A673 (cell line): Measurements from ENCODE around the gene MBD5. TPM values are rescaled to one million over a fixed set of nuclear protein-coding genes. Genes with fewer than 3 reads are reported as not detected.

Experiments
- BruUV-seq: library from RNA; stranded (reverse); fragments of 400-500 nt; replicated peaks from 2 replicates; lab custom pipeline; 2021; lab: Mats Ljungman, UMichigan
- CTCF ChIA-PET: fragments of 300-600 bp; sonication (Branson Sonifier 250); formaldehyde crosslinking; loops from one replicate; lab custom pipeline; 2022; ENCODE audit warnings: antibody characterized with exemption; lab: Charles Lee
- POLR2A ChIA-PET: fragments of 300-600 bp; sonication (Branson Sonifier 250); formaldehyde crosslinking; loops from one replicate; lab custom pipeline; 2022; ENCODE audit warnings: antibody characterized with exemption; ENCODE audit not compliant: low non-redundant PET; lab: Charles Lee
- DNase-seq: peaks from one replicate; pipeline ENCODE4 v3.0.0-alpha.2; 2015; ENCODE audit warnings: low spot score
- H3K27ac ChIP-seq: fragments of 200-600 bp; sonication (generic); 2 replicates; pipeline ENCODE4 v1.5.1; 2016; ENCODE audit warnings: mixed run types, low read depth, mild to moderate bottlenecking, mixed read lengths, antibody characterized with exemption, low read length; ENCODE audit not compliant: poor library complexity, severe bottlenecking
- H3K27me3 ChIP-seq: fragments of 200-600 bp; sonication (generic); replicated peaks from 2 replicates; pipeline ENCODE4 v1.6.1; 2017; ENCODE audit warnings: mixed run types, low read depth, mild to moderate bottlenecking, mixed read lengths, antibody characterized with exemption, low read length; ENCODE audit not compliant: insufficient read depth, poor library complexity
- H3K36me3 ChIP-seq: fragments of 200-600 bp; sonication (generic); 2 replicates; pipeline ENCODE4 v1.6.1; 2016; ENCODE audit warnings: mixed run types, mild to moderate bottlenecking, mixed read lengths, antibody characterized with exemption, low read length; ENCODE audit not compliant: insufficient read depth, poor library complexity, severe bottlenecking
- H3K4me1 ChIP-seq: fragments of 200-600 bp; sonication (generic); 2 replicates; pipeline ENCODE4 v1.6.1; 2017; ENCODE audit warnings: mixed run types, mild to moderate bottlenecking, mixed read lengths, antibody characterized with exemption, low read length; ENCODE audit not compliant: insufficient read depth, poor library complexity, severe bottlenecking
- H3K4me3 ChIP-seq: fragments of 200-600 bp; sonication (generic); 2 replicates; pipeline ENCODE4 v1.5.1; 2016; ENCODE audit warnings: low read depth, mixed run types, mild to moderate bottlenecking, mixed read lengths, low read length; ENCODE audit not compliant: poor library complexity, severe bottlenecking
- H3K9me3 ChIP-seq: fragments of 200-600 bp; sonication (generic); 2 replicates; pipeline ENCODE4 v1.6.1; 2016; ENCODE audit warnings: mixed run types, low read depth, mild to moderate bottlenecking, mixed read lengths, antibody characterized with exemption, low read length; ENCODE audit not compliant: poor library complexity, severe bottlenecking
- EZH2 ChIP-seq: fragments of 200-600 bp; sonication (generic); IDR thresholded peaks from 2 replicates; pipeline ENCODE4 v1.6.1; 2017; ENCODE audit warnings: borderline replicate concordance, low read depth, mild to moderate bottlenecking, mixed read lengths, antibody characterized with exemption, low read length; ENCODE audit not compliant: poor library complexity, severe bottlenecking
- intact Hi-C: fragments of 100-400 bp; cut with micrococcal nuclease; formaldehyde crosslinking; loops from one replicate; pipeline ENCODE4 v1.10.0; 2022; ENCODE audit not compliant: unreplicated experiment
- total RNA-seq: library from RNA; stranded (reverse); gene quantifications from 2 replicates; pipeline ENCODE4 v1.2.3, GENCODE V29; 2021
- TF ChIP-seq, protein P1 (sequence below): fragments of 300-800, 200-600 bp; sonication (generic); conservative IDR thresholded peaks from 2 replicates; pipeline ENCODE4 v1.5.1; 2017; ENCODE audit warnings: low read depth, mild to moderate bottlenecking, antibody characterized with exemption, low read length, moderate library complexity, mixed read lengths

Gene MBD5
- total RNA-seq, 1 experiment from 2014 or later, result 32.4 TPM

GRCh38 chr2:148479398-148479797 lies 458.5 kb downstream of the MBD5 start:
- no peak overlapping the region for H3K4me3 ChIP-seq
- H3K27ac ChIP-seq, result no peak overlapping the region
- CTCF ChIA-PET, result no interaction called here
- H3K4me1 ChIP-seq, result no peaks in the 10 kb centered on the region
- POLR2A ChIA-PET, result no interaction called here
- no peaks in the 10 kb centered on the region for H3K27me3 ChIP-seq
- no TSS peak for BruUV-seq
- H3K36me3 ChIP-seq, result no peaks in the 10 kb centered on the region
- TF ChIP-seq, protein P1, sequence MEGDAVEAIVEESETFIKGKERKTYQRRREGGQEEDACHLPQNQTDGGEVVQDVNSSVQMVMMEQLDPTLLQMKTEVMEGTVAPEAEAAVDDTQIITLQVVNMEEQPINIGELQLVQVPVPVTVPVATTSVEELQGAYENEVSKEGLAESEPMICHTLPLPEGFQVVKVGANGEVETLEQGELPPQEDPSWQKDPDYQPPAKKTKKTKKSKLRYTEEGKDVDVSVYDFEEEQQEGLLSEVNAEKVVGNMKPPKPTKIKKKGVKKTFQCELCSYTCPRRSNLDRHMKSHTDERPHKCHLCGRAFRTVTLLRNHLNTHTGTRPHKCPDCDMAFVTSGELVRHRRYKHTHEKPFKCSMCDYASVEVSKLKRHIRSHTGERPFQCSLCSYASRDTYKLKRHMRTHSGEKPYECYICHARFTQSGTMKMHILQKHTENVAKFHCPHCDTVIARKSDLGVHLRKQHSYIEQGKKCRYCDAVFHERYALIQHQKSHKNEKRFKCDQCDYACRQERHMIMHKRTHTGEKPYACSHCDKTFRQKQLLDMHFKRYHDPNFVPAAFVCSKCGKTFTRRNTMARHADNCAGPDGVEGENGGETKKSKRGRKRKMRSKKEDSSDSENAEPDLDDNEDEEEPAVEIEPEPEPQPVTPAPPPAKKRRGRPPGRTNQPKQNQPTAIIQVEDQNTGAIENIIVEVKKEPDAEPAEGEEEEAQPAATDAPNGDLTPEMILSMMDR, result no peak
- TF ChIP-seq EZH2, result no peak
- DNase-seq, result no peak
- intact Hi-C loops, result no loop called here
- H3K9me3 ChIP-seq, result no peaks in the 10 kb centered on the region

- H3K9me3 ChIP-seq, result no peaks in the 10 kb centered on the region
- intact Hi-C loops, result no loop called here
- BruUV-seq, result no TSS peak
- TF ChIP-seq EZH2, result no peak
- TF ChIP-seq, protein P1, result no peak
- CTCF ChIA-PET, result no interaction called here
- no peak for DNase-seq
- H3K4me1 ChIP-seq, result no peaks in the 10 kb centered on the region
- H3K36me3 ChIP-seq, result no peaks in the 10 kb centered on the region
- H3K4me3 ChIP-seq, result no peak overlapping the region
- POLR2A ChIA-PET, result no interaction called here
- H3K27me3 ChIP-seq, result no peaks in the 10 kb centered on the region
- H3K27ac ChIP-seq, result no peak overlapping the region
Measured at GRCh38 chr2:148483665-148484064, 462.8 kb downstream of the MBD5 start.

- ChIA-PET POLR2A (no interaction called here), CTCF (no interaction called here)
Measured at GRCh38 chr2:148484066-148484465, 463.2 kb downstream of the MBD5 start.

More at GRCh38 chr2:148484066-148484465, 463.2 kb downstream of the MBD5 start:
- BruUV-seq, result no TSS peak
- Histone ChIP-seq H3K4me1 (no peaks in the 10 kb centered on the region), H3K9me3 (no peaks in the 10 kb centered on the region), H3K4me3 (no peak overlapping the region), H3K27me3 (no peaks in the 10 kb centered on the region), H3K36me3 (no peaks in the 10 kb centered on the region), H3K27ac (no peak overlapping the region)
- intact Hi-C loops, result no loop called here
- DNase-seq, result no peak
- TF ChIP-seq EZH2, result no peak
- TF ChIP-seq, protein P1, result no peak
